GM18909 (cell line): ENCODE data around the gene BICD1.

Experiments
- ATAC-seq: cut with Tn5 transposase; IDR thresholded peaks from one replicate; pipeline ENCODE4 v1.9.1; 2021; ENCODE audit warnings: mild to moderate bottlenecking; ENCODE audit not compliant: unreplicated experiment, poor library complexity

BICD1 gene

GRCh38 chr12:32382226-32382625 is 275.6 kb downstream of the BICD1 start:
- ATAC-seq = no peak

GRCh38 chr12:32390572-32391219 is 284.0 kb downstream of the BICD1 start:
- ATAC-seq = no peak

GRCh38 chr12:32395026-32395425 is 288.4 kb downstream of the BICD1 start:
- ATAC-seq = no peak

- no peak for ATAC-seq
Measured at GRCh38 chr12:32397696-32398095, 291.0 kb downstream of the BICD1 start.

GRCh38 chr12:32398181-32398580 is 291.5 kb downstream of the BICD1 start:
- no peak for ATAC-seq

- ATAC-seq = no peak
Measured at GRCh38 chr12:32398816-32399369, 292.2 kb downstream of the BICD1 start.

GRCh38 chr12:32399370-32400113 is 292.9 kb downstream of the BICD1 start, which contains the start of gene FGD4:
Gene FGD4 (plus strand): TSS chr12:32399558.
- peak; percentile 89 for ATAC-seq

- no peak for ATAC-seq
Measured at GRCh38 chr12:32400114-32400672, 293.5 kb downstream of the BICD1 start.

- ATAC-seq = no peak
Measured at GRCh38 chr12:32400866-32401265, 294.2 kb downstream of the BICD1 start.

- ATAC-seq = no peak
Measured at GRCh38 chr12:32402170-32402569, 295.5 kb downstream of the BICD1 start.

- ATAC-seq = no peak
Measured at GRCh38 chr12:32402946-32403345, 296.3 kb downstream of the BICD1 start.

GRCh38 chr12:32407795-32408194 is 301.1 kb downstream of the BICD1 start:
- no peak for ATAC-seq

- no peak for ATAC-seq
Measured at GRCh38 chr12:32413412-32413811, 306.8 kb downstream of the BICD1 start.

GRCh38 chr12:32418221-32418620 is 311.6 kb downstream of the BICD1 start:
- no peak for ATAC-seq

- ATAC-seq = no peak
Measured at GRCh38 chr12:32418903-32419519, 312.4 kb downstream of the BICD1 start.

- ATAC-seq = no peak
Measured at GRCh38 chr12:32419520-32419960, 312.9 kb downstream of the BICD1 start.

- ATAC-seq = no peak
Measured at GRCh38 chr12:32420356-32420755, 313.7 kb downstream of the BICD1 start.

- no peak for ATAC-seq
Measured at GRCh38 chr12:32423559-32423958, 316.9 kb downstream of the BICD1 start.

- ATAC-seq = no peak
Measured at GRCh38 chr12:32431025-32431424, 324.4 kb downstream of the BICD1 start.
